ENCODE data around the gene FAM47E. TPM values are rescaled to one million over a fixed set of nuclear protein-coding genes. Genes with fewer than 3 reads are reported as not detected.

Gene FAM47E
- total RNA-seq, 1 donor from 2014 or later = 3.0 TPM

DNA sequence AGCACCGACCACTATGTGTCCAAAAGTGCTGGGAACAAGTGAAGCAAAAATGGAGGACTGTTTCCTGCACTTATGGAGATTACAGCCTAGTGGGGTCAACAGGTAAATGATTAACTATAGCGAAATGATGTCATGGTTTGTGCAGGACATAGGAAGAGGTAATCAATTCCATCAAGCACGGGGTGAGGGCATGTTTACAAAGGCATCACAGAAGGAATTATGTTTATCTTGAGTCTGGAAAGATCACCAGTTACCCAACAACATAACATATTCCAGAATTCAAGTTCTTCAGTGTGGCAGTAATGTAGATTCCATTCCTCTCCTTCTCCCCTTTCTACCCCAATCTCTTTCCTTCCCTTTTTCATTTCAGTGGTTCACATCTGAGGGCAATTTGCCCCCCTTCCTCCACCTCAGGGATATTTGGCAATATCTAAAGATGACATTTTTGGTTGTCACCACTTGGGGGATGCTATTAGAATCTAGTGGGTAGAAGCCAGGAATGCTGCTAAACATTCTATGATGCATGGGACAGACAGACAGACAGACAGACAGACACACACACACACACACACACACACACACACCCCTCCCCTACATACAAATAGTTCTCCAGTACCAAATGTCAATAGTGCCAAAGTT is 24.1 kb downstream of the FAM47E start:
- DNase-seq = no peak
- intact Hi-C loops (cut with micrococcal nuclease) = no loop called here
- TF ChIP-seq, protein P1, sequence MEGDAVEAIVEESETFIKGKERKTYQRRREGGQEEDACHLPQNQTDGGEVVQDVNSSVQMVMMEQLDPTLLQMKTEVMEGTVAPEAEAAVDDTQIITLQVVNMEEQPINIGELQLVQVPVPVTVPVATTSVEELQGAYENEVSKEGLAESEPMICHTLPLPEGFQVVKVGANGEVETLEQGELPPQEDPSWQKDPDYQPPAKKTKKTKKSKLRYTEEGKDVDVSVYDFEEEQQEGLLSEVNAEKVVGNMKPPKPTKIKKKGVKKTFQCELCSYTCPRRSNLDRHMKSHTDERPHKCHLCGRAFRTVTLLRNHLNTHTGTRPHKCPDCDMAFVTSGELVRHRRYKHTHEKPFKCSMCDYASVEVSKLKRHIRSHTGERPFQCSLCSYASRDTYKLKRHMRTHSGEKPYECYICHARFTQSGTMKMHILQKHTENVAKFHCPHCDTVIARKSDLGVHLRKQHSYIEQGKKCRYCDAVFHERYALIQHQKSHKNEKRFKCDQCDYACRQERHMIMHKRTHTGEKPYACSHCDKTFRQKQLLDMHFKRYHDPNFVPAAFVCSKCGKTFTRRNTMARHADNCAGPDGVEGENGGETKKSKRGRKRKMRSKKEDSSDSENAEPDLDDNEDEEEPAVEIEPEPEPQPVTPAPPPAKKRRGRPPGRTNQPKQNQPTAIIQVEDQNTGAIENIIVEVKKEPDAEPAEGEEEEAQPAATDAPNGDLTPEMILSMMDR (IDR thresholded peaks at IDR 0.05; ENCODE audit: borderline replicate concordance) = no peak

DNA sequence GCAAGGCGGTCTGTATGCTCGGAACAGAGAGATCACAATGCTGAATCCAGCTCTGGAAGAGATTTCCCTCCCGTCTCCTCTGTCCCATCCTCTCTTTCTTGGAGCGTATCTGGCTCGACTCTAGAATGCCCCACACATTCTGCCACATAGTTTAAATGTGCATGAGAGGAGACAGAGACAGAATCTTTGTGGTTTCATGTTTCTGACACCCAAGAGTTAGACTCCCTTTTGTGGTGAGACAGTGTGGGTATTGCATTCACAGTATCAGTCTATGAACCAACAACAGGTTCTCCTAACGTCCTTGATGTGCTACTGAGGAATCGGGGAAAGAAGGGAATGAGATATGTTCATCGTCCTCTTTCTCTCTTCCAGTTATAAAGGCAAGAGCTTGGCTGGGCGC is 25.3 kb downstream of the FAM47E start:
- TF ChIP-seq, protein P1 (IDR thresholded peaks at IDR 0.05; ENCODE audit: borderline replicate concordance) = no peak
- Histone ChIP-seq H3K27me3 (ENCODE audit: low read depth) (no peaks in the 10 kb centered on the region), H3K36me3 (no peaks in the 10 kb centered on the region), H3K4me3 (no peak overlapping the region), H3K27ac (replicated peaks) (no peak overlapping the region), H3K4me1 (peaks cover 15% of the 10 kb centered on the region), H3K9me3 (replicated peaks) (no peaks in the 10 kb centered on the region)
- no peak for DNase-seq
- intact Hi-C loops (cut with micrococcal nuclease) = no loop called here

More for the DNA sequence above, 24.1 kb downstream of the FAM47E start:
- H3K4me3 ChIP-seq = no peak overlapping the region
- peaks cover 5% of the 10 kb centered on the region for H3K4me1 ChIP-seq
- H3K27me3 ChIP-seq (ENCODE audit: low read depth) = no peaks in the 10 kb centered on the region
- no peak overlapping the region for H3K27ac ChIP-seq (replicated peaks)
- no peaks in the 10 kb centered on the region for H3K9me3 ChIP-seq (replicated peaks)
- no peaks in the 10 kb centered on the region for H3K36me3 ChIP-seq

DNA sequence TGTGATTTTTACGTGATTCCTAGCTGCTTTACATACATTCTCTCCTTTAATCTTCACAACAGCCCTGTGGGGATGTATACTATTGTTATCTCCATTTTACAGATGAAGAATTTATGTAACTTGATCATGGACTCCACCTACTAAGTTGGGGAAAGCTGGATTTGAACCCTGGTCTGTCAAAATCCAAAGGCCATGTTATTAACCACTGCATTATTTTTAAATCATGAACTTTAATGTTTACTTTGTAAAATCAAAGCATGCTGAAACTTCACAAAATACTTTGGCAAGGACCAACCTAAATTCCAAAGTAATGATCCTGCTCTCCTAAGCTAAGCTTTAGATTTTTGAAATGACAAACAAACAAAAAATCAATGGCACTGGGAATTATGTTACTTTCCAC is 26.1 kb downstream of the FAM47E start:
- Histone ChIP-seq H3K27me3 (ENCODE audit: low read depth) (no peaks in the 10 kb centered on the region), H3K36me3 (no peaks in the 10 kb centered on the region), H3K27ac (replicated peaks) (no peak overlapping the region), H3K9me3 (replicated peaks) (no peaks in the 10 kb centered on the region), H3K4me3 (no peak overlapping the region), H3K4me1 (peaks cover 18% of the 10 kb centered on the region)
- TF ChIP-seq, protein P1 (IDR thresholded peaks at IDR 0.05; ENCODE audit: borderline replicate concordance) = no peak
- DNase-seq = no peak
- intact Hi-C loops (cut with micrococcal nuclease) = no loop called here

DNA sequence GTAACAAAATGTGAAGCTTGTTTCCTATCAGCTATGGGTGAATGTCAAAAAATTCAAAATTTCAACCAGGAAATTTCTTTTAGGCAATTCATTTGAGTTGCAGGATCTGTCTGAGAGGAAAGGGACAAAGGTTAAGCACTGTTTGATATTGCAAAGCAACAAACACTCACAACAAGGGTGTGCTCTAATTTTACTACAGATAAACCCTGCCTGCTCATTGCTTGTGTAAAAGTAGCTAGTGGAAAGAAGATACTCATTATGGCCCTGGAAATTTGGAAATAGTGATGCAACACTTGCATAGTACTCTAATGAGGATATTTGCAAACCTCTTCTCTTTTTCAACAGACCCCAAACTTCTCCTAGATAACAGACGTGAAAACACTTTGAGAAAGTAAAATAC is 27.1 kb downstream of the FAM47E start:
- Histone ChIP-seq H3K27ac (replicated peaks) (no peak overlapping the region), H3K27me3 (ENCODE audit: low read depth) (no peaks in the 10 kb centered on the region), H3K4me3 (no peak overlapping the region), H3K9me3 (replicated peaks) (no peaks in the 10 kb centered on the region), H3K36me3 (no peaks in the 10 kb centered on the region), H3K4me1 (peaks cover 18% of the 10 kb centered on the region)
- DNase-seq = no peak
- TF ChIP-seq, protein P1 (IDR thresholded peaks at IDR 0.05; ENCODE audit: borderline replicate concordance) = no peak
- intact Hi-C loops (cut with micrococcal nuclease) = no loop called here

DNA sequence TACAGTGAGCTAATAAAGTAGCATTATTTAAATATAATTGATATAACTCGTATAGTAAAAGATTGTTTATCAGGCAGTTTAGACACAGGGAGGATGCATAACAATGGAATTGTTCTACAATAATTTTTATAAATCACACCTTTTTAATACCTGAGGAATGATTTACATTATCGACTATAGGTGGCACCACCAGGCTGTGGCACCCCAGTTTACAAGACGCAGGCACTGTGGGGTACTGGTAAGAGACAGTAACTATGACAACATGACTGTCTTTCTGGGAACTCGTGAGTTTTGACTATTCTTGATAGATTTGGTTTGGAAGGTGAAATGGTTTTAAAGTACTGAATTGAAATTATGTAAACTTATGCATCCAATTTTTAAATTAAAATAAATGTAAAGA is 27.9 kb downstream of the FAM47E start:
- Histone ChIP-seq H3K9me3 (replicated peaks) (no peaks in the 10 kb centered on the region), H3K4me1 (peaks cover 18% of the 10 kb centered on the region), H3K27me3 (ENCODE audit: low read depth) (no peaks in the 10 kb centered on the region), H3K4me3 (no peak overlapping the region), H3K36me3 (no peaks in the 10 kb centered on the region), H3K27ac (replicated peaks) (no peak overlapping the region)
- TF ChIP-seq, protein P1 (IDR thresholded peaks at IDR 0.05; ENCODE audit: borderline replicate concordance) = no peak
- no peak for DNase-seq
- intact Hi-C loops (cut with micrococcal nuclease) = no loop called here

All from left ventricle myocardium inferior (tissue), 1 donor.